RKO (cell line): Measurements from ENCODE around the gene UBE2Q1.
"Not testable (repeated sequence)": the region's sequence is repeated elsewhere in the genome, so short reads cannot be mapped to it uniquely, and the experiment has no call there.

Experiments
- DNase-seq: peaks from one replicate; pipeline ENCODE4 v3.0.0-alpha.2; 2016; ENCODE audit warnings: low spot score

UBE2Q1 gene

DNA sequence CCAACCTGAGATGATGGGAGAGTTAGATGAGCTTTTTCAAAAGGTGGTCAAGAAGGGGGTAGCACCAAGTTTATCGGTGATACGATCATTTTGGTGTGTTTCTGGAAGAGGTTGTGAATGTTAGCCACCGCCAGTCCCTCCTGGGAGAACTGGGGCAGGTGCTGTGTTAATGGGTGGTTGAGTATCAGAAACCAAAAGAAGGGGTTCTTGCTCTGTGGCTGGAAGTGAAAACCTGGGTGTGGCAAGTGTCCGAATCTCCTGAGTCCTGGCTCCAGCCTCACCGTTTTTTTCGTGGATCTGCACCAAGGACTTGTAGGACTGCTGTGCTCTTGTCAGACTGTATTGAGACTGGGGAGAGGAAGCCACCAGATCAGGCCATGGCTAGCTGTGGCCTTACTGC, 7.8 kb downstream of the UBE2Q1 start:
- no peak for DNase-seq

DNA sequence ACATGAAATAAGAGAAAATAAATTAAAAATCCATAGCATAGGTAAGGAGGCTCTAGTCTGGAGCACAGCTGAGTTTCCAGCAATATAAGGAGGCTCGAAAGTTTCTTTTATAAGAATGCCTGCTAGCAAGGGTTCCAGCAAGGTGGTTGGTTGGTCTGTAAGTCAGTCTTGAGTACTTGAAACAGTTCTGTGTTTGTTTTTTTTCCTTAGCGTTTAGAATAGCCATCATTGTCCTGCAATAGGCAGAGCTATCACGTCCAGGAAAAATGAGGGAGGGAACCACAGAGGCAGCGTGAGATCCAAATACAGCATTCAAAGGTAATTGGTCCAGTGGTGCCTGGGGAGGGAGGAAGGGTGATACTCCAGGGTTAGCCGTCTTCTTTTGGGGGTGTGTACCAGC, 8.4 kb downstream of the UBE2Q1 start:
- DNase-seq: no peak

- no peak for DNase-seq
These were observed 9.2 kb downstream of the UBE2Q1 start for GRCh38 chr1:154549202-154549770.

DNA sequence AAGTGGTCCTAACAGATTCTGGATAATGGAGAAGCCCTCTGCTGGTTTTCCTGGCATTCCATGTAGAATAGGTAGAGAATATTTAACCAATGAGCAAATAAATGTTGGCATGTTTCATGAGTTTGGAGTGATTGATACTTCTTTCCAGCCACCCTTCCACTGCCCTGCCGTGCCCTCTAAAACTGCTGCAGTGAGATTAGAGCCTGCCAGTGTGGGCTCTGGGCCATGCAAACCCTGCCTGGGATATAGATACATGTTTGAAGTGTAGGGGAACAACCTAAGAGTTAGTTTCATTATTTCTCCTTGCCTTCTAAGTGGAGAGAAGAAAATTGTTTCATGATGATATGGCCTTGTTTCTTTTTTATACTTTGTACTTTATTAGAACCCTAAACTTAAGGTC, 10.4 kb downstream of the UBE2Q1 start:
- DNase-seq: no peak

- DNase-seq: no peak
These were observed 11.2 kb downstream of the UBE2Q1 start for GRCh38 chr1:154547105-154547732.

GRCh38 chr1:154546264-154547063, 12.0 kb downstream of the UBE2Q1 start:
- DNase-seq: peak; percentile 66

- DNase-seq: no peak
These were observed 17.2 kb downstream of the UBE2Q1 start for GRCh38 chr1:154541231-154541630.

- no peak for DNase-seq
These were observed 18.7 kb downstream of the UBE2Q1 start for GRCh38 chr1:154539486-154540483.

DNA sequence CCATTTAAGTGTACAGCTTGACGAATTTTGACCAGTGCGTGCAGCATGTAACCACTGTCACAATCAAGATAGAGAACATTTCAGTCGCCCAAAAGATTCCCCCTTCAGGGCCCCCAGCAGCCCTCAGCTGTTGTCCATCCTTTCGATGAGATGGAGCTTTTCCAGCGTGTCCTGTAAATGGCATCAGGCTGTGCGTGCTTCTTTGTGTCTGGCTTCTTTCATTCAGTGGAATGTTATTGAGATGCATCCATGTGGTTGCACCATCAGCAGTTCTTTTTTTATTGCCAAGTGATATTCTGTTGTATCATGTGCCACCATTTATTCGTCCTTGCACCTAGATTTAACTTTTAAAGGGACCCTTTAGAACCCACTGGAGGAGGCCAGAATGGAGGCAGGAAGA, 21.9 kb downstream of the UBE2Q1 start:
- no peak for DNase-seq

DNA sequence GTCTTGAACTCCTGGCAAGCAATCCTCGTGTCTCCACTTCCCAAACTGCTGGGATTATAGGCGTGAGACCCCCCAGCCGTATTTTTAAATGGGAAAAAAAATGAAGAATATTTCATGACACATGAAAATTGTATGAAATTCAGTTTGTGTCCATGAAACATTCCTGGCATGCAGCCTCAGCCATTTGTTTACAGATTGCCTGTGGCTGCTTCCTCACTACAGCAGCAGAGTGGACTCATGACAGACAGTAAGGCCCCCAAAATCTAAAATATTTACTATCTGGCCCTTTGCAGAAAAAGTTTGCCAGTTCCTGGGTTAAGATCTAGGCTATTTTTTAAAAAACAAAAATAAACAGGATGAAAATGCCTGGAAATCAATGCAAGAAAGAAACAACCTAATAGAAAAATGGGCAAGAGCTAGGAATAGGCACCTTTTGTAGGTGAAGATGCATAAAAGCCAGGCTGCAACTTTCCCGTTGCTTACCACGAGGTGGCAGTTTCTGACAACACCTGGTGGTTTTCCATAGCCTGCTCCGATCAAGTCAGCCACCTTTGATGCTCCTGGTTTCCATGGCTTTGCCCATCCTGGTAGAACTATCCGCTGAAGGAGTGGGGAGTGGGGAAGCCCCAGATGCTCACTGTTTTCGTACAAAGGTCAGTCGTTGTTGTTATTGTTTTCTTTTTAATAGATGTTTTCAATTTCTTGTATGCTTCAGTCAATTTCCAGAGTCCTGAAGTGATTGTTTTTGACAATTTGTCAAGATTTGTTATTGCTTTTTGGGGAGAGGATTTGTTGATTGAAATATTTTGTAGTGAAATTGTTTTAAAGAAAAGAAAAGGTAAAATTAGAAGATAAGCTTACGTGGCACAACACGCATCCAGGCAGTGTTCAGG, 24.3 kb downstream of the UBE2Q1 start:
- DNase-seq: peak; percentile 43

- DNase-seq: not testable (repeated sequence)
These were observed 26.5 kb downstream of the UBE2Q1 start for GRCh38 chr1:154531950-154532349.

DNA sequence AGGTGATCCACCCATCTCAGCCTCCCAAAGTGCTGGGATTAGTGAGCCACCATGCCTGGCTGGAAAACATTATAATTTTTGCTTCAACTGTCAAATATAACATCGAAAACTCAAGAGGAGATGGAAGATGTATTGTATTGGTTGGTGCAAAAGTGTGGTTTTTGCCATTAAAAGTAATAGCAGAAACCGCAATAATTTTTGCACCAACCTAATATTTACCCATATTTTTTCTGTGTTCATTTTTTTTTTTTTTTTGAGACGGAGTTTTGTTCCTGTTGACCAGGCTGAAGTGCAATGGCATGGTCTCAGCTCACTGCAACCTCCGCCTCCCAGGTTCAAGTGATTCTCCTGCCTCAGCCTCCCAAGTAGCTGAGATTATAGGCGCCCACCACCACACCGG, 29.2 kb downstream of the UBE2Q1 start:
- DNase-seq: no peak

- DNase-seq: no peak
These were observed 31.3 kb downstream of the UBE2Q1 start for GRCh38 chr1:154527192-154527591.

DNA sequence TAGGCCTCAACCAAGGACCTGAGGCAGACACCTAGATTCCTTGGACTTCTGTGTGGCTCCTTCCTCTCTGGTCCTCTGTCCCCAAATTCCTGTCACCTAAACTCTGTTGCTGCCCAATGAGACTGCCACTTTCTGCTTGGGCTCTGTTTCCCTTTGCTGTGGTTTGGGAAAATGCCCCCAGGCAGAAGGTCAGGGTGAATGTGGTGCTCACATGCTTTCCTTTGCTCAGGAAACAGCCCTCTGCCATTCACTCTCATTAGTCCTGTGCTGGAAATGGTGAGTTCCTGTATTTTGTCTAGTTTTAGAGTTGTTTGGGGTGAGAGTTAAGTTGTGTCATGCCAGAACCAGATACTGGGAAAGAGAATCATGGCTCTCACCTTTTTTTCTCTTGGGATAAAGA, 33.6 kb downstream of the UBE2Q1 start:
- no peak for DNase-seq

DNA sequence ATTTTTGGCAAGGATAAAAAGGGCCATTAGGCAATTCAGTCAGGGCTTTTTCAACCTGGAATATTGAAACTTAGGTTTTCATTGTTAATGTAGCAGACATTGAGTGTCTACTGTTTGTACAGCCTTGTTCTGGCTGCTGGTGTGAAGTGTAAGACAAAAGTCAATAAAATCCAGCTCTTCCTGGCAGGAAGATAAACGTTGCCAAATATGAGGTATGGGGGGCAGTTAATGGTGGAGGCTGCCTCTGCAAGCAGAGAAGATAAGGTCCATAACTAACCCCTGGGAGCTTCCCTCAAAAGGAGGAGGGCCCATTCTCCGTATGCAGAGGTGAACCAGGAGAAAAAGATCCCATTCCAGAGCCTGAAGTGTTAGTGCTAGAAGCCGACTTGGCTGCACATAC, 36.8 kb downstream of the UBE2Q1 start:
- no peak for DNase-seq

DNA sequence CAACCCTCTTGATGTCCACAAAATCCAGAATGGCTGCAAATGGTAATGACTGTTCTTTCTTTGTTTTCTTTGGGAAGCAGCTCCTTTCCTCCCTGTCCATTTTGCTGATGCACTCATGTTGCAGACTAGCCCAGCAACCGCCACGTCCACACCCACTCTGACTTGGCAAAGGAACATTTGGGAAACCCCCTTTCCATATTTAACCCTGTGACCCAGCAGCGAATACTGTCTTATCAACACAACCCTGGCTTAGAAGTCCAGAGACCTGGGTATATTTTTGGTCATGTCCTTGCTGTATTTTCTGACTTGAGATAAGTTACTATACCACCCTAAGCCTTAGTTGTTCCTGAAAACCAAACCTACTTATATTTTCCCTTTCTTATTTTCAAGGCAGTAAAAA, 38.1 kb downstream of the UBE2Q1 start:
- DNase-seq: no peak

GRCh38 chr1:154519591-154519991, 38.9 kb downstream of the UBE2Q1 start:
- no peak for DNase-seq

DNA sequence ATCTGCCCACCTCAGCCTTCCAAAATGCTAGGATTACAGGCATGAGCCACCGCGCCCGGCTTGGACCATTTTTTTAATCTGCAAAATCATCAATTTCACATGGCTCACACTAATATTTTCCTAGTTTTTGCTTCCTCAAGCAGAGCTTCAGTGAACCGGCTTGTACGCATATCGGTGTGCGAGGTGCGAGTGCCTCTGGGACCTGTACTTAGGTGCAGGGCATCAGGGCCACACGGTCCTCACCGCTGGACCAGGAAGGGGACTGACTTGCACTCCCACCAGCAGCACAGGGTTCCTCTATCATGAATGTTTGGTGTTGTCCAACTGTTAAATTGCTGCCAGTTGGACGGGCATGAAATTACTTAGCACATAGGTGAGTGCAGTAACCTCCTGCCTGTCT, 40.8 kb downstream of the UBE2Q1 start:
- DNase-seq: no peak

- DNase-seq: no peak
These were observed 44.4 kb downstream of the UBE2Q1 start for GRCh38 chr1:154514066-154514553.

DNA sequence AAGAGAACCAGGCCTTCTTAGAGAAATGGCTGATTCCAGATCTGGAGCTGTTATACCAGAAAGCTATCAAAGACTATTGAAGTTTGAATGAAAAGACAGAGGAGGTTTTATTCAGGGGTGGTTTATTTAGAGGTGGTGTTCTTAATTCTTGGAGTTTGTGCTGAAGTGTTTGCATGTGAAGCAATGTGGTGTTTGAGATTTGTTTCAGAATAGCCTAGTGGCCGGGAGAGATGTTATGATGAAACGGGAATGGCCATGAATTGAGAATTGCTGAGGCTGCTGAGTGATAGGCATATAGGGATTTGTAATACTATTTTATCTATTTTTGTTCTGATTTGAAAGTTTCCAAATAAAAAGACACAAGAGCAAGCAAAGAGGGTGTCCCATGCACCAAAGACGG, 45.7 kb downstream of the UBE2Q1 start:
- no peak for DNase-seq

DNA sequence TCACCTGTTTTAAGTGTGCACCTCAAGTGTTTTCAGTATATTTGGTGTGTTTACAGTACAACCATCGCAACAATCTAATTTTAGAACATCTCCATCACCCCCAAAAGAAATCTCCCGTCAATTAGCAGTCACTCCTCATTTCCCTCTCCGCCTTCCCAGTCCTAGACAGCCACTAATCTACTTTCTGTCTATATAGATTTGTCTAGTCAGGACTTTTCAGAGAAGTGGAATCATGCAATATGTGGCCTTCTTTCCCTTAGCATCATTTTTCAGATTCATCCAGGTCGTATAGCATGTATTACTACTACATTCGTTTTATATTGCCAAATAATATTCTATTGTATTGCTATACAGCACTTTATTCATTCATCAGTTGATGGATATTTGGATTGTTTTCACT, 54.6 kb downstream of the UBE2Q1 start:
- no peak for DNase-seq
